Sigmoid colon (tissue), 7 donors: ENCODE data around the gene ERVH48-1. TPM values are rescaled to one million over a fixed set of nuclear protein-coding genes. Genes with fewer than 3 reads are reported as not detected.
"Not testable (repeated sequence)": the region's sequence is repeated elsewhere in the genome, so short reads cannot be mapped to it uniquely, and the experiment has no call there.

Source experiments
- DNase-seq: peaks from one replicate; pipeline ENCODE4 v3.0.0-alpha.2; 2019
- H3K27ac ChIP-seq, 4 donors: fragments of 200-600 bp; sonication (generic); one replicate each; pipeline ENCODE4 v1.5.1; 2016 to 2019; ENCODE audit warnings: mild to moderate bottlenecking in 1 of 4
- H3K27me3 ChIP-seq, 3 donors: fragments of 200-600 bp; sonication (generic); one replicate each; pipeline ENCODE4 v1.5.1; 2019; ENCODE audit warnings: mild to moderate bottlenecking in 1 of 3
- H3K36me3 ChIP-seq, 4 donors: fragments of 200-600 bp; sonication (generic); one replicate each; pipeline ENCODE4 v1.5.1; 2016 to 2019
- H3K4me1 ChIP-seq, 4 donors: fragments of 200-600 bp; sonication (generic); one replicate each; pipeline ENCODE4 v1.5.1; 2017 to 2019
- H3K4me3 ChIP-seq, 4 donors: fragments of 200-600 bp; sonication (generic); one replicate each; pipeline ENCODE4 v1.5.1; 2017 to 2019; ENCODE audit warnings: mild to moderate bottlenecking in 2 of 4, moderate library complexity in 1 of 4
- H3K9me3 ChIP-seq, 4 donors: fragments of 200-600 bp in 3 of 4; sonication (generic) in 3 of 4; one replicate each; pipeline versions ENCODE4 v1.5.1 to v1.6.1; 2013 to 2019
- EP300 ChIP-seq, 4 donors: sonication (generic); formaldehyde crosslinking; IDR thresholded peaks; one replicate each; pipeline ENCODE4 v1.6.1; 2017; ENCODE audit warnings: antibody characterized with exemption in 4 of 4
- POLR2A ChIP-seq, 2 donors: fragments of 450-650 bp; IDR thresholded peaks; one replicate each; pipeline ENCODE4 v1.6.1; 2016; ENCODE audit warnings: antibody characterized with exemption in 2 of 2, mild to moderate bottlenecking in 2 of 2, moderate library complexity in 2 of 2
- POLR2AphosphoS5 ChIP-seq, 4 donors: sonication (generic); formaldehyde crosslinking; IDR thresholded peaks; one replicate each; pipeline ENCODE4 v1.6.1; 2017; ENCODE audit warnings: antibody characterized with exemption in 4 of 4
- WGBS, 2 donors: extraction: QIAGEN DNeasy Blood & Tissue Kit; methylation state at CpG; one replicate each; pipeline ENCODE4 v1.1.7; 2013; 5-methylcytosine and 5-hydroxymethylcytosine counted together
- intact Hi-C: fragments of 100-400 bp; cut with DNase I; formaldehyde crosslinking; loops from one replicate; pipeline ENCODE4 v1.15.1; 2023
- polyA plus RNA-seq, 3 donors: library from polyadenylated mRNA; stranded (reverse); fragments of 200-250 nt; gene quantifications; one replicate each; pipeline ENCODE4 v1.2.3, GENCODE V29; 2013
- total RNA-seq, 4 donors: library from RNA; depleted of rRNA; stranded (reverse); fragments of >200 nt; gene quantifications; one replicate each; pipeline ENCODE4 v1.1.0, GENCODE V29; 2016
- TF ChIP-seq, protein P1 (sequence below), 4 experiments: fragments of 450-650 bp in 3 of 4; fragments of 200-600 bp in 1 of 4; IDR thresholded peaks; one replicate each; pipeline ENCODE4 v1.5.1; 2016 to 2019; ENCODE audit warnings: antibody characterized with exemption in 4 of 4, mild to moderate bottlenecking in 3 of 4, moderate library complexity in 2 of 4
- donor health status: healthy with polysubstance abuse.
- donor health status: Bipolar disorder and iron deficiency.
- donor health status: healthy.

Gene ERVH48-1
- total and polyA plus RNA-seq, 7 donors = 0.07 TPM; not detected in 6

DNA sequence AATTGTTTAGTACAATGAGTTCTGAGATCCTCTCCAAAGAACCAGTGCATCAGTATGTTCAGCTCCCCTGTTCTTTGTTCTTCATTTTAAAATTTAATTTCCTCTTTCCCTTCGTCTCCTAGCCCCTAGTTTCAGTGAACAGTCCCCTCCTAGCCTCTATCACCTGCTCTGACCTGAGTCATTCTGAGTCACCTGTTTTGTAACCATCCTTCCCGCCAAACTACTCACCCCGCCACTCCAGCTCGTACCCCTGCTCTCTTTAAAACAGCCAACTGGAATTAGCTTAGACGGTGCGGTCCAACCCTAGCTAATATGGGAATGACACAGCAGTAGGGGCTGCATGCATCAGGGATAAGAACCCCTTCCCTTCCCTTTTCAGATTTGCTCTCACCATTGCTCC is 16.8 kb upstream of the ERVH48-1 start:
- Histone ChIP-seq H3K36me3 (no peaks in the 10 kb centered on the region), H3K4me3 (no peak overlapping the region), H3K27ac (no peak overlapping the region), H3K4me1 (peaks cover 0 to 19% (median 12%) of the 10 kb centered on the region in 4 donors), H3K27me3 (no peaks in the 10 kb centered on the region), H3K9me3 (no peaks in the 10 kb centered on the region)
- TF ChIP-seq POLR2A (IDR thresholded peaks at IDR 0.05) (no peak), EP300 (IDR thresholded peaks at IDR 0.05) (no peak), POLR2AphosphoS5 (IDR thresholded peaks at IDR 0.05) (no peak)
- TF ChIP-seq, protein P1, sequence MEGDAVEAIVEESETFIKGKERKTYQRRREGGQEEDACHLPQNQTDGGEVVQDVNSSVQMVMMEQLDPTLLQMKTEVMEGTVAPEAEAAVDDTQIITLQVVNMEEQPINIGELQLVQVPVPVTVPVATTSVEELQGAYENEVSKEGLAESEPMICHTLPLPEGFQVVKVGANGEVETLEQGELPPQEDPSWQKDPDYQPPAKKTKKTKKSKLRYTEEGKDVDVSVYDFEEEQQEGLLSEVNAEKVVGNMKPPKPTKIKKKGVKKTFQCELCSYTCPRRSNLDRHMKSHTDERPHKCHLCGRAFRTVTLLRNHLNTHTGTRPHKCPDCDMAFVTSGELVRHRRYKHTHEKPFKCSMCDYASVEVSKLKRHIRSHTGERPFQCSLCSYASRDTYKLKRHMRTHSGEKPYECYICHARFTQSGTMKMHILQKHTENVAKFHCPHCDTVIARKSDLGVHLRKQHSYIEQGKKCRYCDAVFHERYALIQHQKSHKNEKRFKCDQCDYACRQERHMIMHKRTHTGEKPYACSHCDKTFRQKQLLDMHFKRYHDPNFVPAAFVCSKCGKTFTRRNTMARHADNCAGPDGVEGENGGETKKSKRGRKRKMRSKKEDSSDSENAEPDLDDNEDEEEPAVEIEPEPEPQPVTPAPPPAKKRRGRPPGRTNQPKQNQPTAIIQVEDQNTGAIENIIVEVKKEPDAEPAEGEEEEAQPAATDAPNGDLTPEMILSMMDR (IDR thresholded peaks at IDR 0.05) = no peak
- DNase-seq = peak; percentile 4
- WGBS, 2 donors = 71 to 73% methylated on average over 6 of the region's 6 CpGs
- intact Hi-C loops = no loop called here

DNA sequence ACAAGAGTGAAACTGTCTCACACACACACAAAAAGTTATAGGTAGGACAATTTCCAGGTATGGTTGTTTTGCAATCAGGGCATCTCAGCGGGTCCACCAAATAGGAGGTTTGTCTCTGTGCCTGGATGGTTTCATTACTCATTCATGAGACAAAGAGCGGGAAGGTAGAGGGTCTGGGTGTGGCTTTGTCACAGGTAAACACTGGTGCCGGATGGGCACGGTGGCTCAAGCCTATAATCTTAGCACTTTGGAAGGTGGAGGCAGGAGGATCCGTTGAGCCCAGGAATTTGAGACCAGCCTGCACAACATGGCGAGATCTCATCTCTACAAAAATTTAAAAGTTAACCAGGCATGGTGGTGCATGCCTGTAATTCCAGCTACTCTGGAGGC is 16.3 kb upstream of the ERVH48-1 start:
- WGBS, 2 donors = 80 to 84% methylated on average over 6 of the region's 6 CpGs
- no peak overlapping the region for H3K27ac ChIP-seq
- no peak overlapping the region for H3K4me3 ChIP-seq
- intact Hi-C loops = no loop called here
- TF ChIP-seq EP300 (IDR thresholded peaks at IDR 0.05) (no peak), POLR2A (IDR thresholded peaks at IDR 0.05) (no peak), POLR2AphosphoS5 (IDR thresholded peaks at IDR 0.05) (no peak)
- TF ChIP-seq, protein P1 (IDR thresholded peaks at IDR 0.05) = no peak
- DNase-seq = peak; percentile 38
- no peaks in the 10 kb centered on the region for H3K9me3 ChIP-seq
- H3K27me3 ChIP-seq = no peaks in the 10 kb centered on the region
- H3K4me1 ChIP-seq = peaks cover 0 to 19% (median 12%) of the 10 kb centered on the region in 4 donors
- H3K36me3 ChIP-seq = no peaks in the 10 kb centered on the region

DNA sequence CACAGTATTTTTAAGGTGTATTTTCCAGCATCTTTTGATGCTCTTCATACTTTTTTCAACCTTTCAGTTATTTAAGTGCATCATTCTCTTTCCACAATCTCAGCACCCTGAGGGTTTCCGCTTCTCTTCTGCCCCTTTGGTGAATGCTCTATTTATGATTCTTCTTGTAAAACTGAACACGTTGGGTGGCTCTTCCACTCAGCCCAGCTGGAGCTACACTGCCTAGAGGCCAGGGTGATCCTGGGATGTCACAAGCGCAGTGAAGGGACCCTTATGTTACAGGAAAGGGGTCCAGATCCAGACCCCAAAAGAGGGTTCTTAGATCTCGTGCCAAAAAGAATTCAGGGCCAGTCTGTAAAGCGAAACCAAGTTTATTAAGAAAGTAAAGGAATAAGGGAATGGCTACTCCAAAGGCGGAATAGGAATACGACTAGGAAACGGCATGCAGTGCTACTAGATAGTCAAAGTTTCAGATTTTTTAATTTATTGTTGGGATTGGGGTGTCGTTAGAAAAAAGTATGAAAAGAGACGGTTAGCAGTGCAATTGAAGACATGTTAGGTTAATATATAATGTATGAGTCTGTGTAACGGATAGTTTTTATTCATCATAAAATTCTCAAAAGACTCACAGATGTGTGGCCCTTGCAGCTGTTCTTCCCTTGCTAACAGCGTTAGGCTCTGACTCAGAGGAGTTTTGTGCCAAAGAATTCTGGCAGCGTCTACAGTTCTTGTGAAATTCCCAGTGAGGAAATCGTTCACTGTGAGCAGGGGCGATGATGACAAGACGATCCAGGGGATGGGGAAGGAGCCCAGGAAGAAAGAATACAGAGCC is 14.4 kb upstream of the ERVH48-1 start:
- peak; percentile 95 for DNase-seq
- WGBS, 2 donors = 37 to 58% methylated on average over 16 of the region's 16 CpGs
- Histone ChIP-seq H3K27ac (peak overlapping the region; percentile 69 to 84 (median 77)), H3K27me3 (no peaks in the 10 kb centered on the region), H3K9me3 (no peaks in the 10 kb centered on the region), H3K36me3 (no peaks in the 10 kb centered on the region), H3K4me1 (peaks cover 0 to 19% (median 12%) of the 10 kb centered on the region in 4 donors), H3K4me3 (peak overlapping the region in 2 of 4 donors; percentile 7 to 19)
- intact Hi-C loops = no loop called here
- TF ChIP-seq EP300 (IDR thresholded peaks at IDR 0.05) (no peak), POLR2A (IDR thresholded peaks at IDR 0.05) (no peak), POLR2AphosphoS5 (IDR thresholded peaks at IDR 0.05) (peak; percentile 64 to 76 (median 74))
- TF ChIP-seq, protein P1 (IDR thresholded peaks at IDR 0.05) = no peak

DNA sequence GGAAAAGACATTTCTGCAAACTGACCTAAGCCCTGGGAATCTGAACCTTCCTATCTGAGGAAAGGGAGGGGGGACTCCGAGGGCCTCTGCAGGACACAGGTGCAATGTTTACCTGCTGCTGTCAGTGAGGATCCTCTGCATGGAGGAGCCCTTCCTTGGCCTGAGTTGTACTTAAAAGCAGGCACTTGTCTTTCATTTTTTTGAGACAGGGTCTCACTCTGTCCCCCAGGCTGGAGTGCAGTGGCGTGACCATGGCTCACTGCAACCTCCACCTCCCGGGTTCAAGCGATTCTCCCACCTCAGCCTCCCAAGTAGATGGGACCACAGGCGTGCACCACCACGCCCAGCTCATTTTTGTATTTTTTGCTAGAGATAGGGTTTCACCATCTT is 13.2 kb upstream of the ERVH48-1 start:
- DNase-seq = peak; percentile 37
- peak overlapping the region in 2 of 4 donors; percentile 79 to 84 for H3K27ac ChIP-seq
- H3K27me3 ChIP-seq, H3K4me3 ChIP-seq, H3K9me3 ChIP-seq, H3K36me3 ChIP-seq, intact Hi-C loops: not testable (repeated sequence)
- H3K4me1 ChIP-seq = peaks cover 0 to 19% (median 12%) of the 10 kb centered on the region in 4 donors
- WGBS, 2 donors = 92% methylated on average over 6 of the region's 6 CpGs

DNA sequence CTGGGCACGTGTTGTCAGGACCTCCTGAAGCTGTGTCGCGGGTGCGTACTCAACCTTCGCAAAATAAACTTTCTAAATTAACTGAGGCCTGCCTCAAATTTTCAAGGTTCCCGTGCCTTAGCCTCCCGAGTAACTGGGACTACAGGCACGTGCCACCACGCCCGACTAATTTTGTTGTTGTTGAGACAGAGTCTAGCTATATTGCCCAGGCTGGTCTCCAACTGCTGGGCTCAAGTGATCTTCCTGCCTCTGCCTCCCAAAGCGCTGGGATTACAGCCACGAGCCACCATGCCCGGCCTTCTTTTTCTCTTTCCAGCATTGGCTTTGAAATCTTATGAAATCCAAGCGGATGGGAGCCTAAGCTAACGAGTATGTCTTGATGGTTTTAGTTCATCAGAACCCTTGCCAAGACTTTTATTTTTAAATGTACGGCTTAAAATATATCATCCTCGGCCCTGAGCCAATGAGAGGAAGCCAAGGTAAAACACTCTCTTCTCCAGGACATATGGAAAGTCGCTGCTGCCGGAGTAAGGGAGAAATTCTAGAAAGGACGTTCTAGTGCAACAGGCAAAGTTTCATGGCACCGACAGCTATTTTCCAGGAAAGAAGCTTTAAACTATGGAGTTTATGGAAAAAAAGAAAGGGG is 12.7 kb upstream of the ERVH48-1 start:
- intact Hi-C loops = no loop called here
- peak overlapping the region in 1 of 4 donors; percentile 79 for H3K27ac ChIP-seq
- no peak overlapping the region for H3K4me3 ChIP-seq
- no peaks in the 10 kb centered on the region for H3K9me3 ChIP-seq
- no peaks in the 10 kb centered on the region for H3K36me3 ChIP-seq
- H3K4me1 ChIP-seq = peaks cover 0 to 19% (median 12%) of the 10 kb centered on the region in 4 donors
- no peak for TF ChIP-seq POLR2A (IDR thresholded peaks at IDR 0.05)
- TF ChIP-seq, protein P1 (IDR thresholded peaks at IDR 0.05) = no peak
- TF ChIP-seq EP300 (IDR thresholded peaks at IDR 0.05) = no peak
- no peak for TF ChIP-seq POLR2AphosphoS5 (IDR thresholded peaks at IDR 0.05)
- WGBS, 2 donors = 90 to 91% methylated on average over 21 of the region's 21 CpGs
- DNase-seq = peak; percentile 9
- no peaks in the 10 kb centered on the region for H3K27me3 ChIP-seq

DNA sequence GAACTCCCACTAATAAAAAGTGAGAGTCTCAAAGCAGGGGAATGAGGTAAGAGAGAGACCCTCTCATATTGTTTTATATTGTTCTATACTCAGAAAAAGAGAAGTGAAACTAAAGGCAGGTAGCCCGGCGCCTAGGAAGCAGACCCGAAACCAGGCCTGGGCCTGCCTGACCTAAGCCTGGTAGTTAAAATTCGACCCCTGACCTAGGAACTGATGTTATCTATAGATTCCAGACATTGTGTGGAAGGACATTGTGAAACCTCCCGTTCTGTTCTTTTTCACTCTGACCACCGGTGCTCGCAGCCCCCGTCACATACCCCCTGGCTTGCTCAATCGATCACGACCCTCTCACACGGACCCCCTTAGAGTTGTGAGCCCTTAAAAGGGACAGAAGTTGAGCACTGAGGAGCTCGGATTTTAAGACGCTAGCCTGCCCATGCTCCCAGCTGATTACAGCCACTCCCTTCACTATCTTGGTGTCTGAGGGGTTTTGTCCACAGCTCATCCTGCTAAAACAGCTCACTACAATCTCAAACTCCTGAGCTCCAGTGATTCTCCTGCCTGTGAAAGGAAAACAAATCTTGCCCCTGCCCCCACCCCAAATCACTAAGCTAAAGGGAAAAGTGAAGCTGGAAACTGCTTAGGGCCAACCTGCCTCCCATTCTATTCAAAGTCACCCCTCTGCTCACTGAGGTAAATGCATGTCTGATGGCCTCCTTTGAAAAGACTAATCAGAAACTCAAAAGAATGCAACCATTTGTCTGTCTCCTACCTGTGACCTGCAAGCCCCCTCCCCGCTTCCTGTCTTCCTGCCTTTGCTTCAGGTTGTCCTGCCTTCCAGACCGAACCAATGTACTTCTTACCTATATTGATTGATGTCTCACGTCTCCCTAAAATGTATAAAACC is 11.9 kb upstream of the ERVH48-1 start:
- WGBS, 2 donors = 72 to 87% methylated on average over 16 of the region's 16 CpGs
- H3K27ac ChIP-seq, intact Hi-C loops, H3K27me3 ChIP-seq, H3K36me3 ChIP-seq, H3K9me3 ChIP-seq, H3K4me3 ChIP-seq: not testable (repeated sequence)
- H3K4me1 ChIP-seq = peaks cover 0 to 19% (median 12%) of the 10 kb centered on the region in 4 donors
- DNase-seq = peak; percentile 25

DNA sequence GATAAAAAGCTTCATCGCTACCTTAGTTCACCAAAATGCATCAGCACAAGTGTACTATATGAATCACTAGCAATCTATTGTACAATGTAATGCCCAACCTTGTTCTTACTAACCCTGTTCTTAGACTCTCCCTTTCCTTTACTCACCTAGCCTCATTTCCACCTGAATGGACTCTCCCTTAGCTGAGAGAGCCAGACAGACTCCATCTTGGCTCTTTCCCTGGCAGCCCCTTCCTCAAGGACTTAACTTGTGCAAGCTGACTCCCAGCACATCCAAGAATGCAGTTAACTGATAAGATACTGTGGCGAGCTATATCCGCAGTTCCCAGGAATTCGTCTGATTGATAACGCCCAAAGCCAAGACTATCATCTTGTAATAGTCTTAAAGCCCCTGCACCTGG is 10.9 kb upstream of the ERVH48-1 start:
- H3K4me3 ChIP-seq, H3K27me3 ChIP-seq, intact Hi-C loops, H3K27ac ChIP-seq, H3K9me3 ChIP-seq, H3K36me3 ChIP-seq: not testable (repeated sequence)
- peak; percentile 7 for DNase-seq
- 90 to 98% methylated on average over 2 to 5 of the region's 5 CpGs for WGBS, 2 donors
- H3K4me1 ChIP-seq = peaks cover 0 to 19% (median 12%) of the 10 kb centered on the region in 4 donors
